Left ventricle myocardium inferior (tissue), 1 donor: Measurements from ENCODE around the gene CCR2. TPM values are rescaled to one million over a fixed set of nuclear protein-coding genes. Genes with fewer than 3 reads are reported as not detected.

Experiments used
- DNase-seq: peaks from one replicate; pipeline ENCODE4 v3.0.0-alpha.2; 2020
- H3K27ac ChIP-seq: fragments of 200-600 bp; replicated peaks from 2 replicates; pipeline ENCODE4 v1.8.0; 2021
- H3K27me3 ChIP-seq: fragments of 200-600 bp; 2 replicates; pipeline ENCODE4 v1.8.0; 2021; ENCODE audit warnings: low read depth
- H3K36me3 ChIP-seq: fragments of 200-600 bp; 2 replicates; pipeline ENCODE4 v1.8.0; 2021
- H3K4me1 ChIP-seq: fragments of 200-600 bp; 2 replicates; pipeline ENCODE4 v1.8.0; 2021
- H3K4me3 ChIP-seq: fragments of 200-600 bp; 2 replicates; pipeline ENCODE4 v1.8.0; 2021; ENCODE audit warnings: mild to moderate bottlenecking, moderate library complexity
- H3K9me3 ChIP-seq: fragments of 200-600 bp; replicated peaks from 2 replicates; pipeline ENCODE4 v1.8.0; 2021
- intact Hi-C: fragments of 100-400 bp; cut with micrococcal nuclease; formaldehyde crosslinking; loops from one replicate; pipeline ENCODE4 v1.11.0; 2022
- total RNA-seq: library from RNA; stranded (reverse); fragmentation: NEBNext Ultra II Directional; extraction: Animal tissue kit (Norgen Biotek cat#: 25700); gene quantifications from one replicate; pipeline ENCODE4 v1.2.1, GENCODE V29; 2021
- TF ChIP-seq, protein P1 (sequence below): fragments of 200-600 bp; IDR thresholded peaks from 2 replicates; pipeline ENCODE4 v1.8.0; 2021; ENCODE audit warnings: antibody characterized with exemption, mild to moderate bottlenecking, borderline replicate concordance
- donor health status: DM: no; HTN: yes; CAD: no; lungs with severe emphysema.

Gene CCR2
- total RNA-seq, 1 donor from 2014 or later: 0.63 TPM

GRCh38 chr3:46371519-46372340 lies 17.8 kb downstream of the CCR2 start:
- intact Hi-C loops: no loop called here
- Histone ChIP-seq H3K27ac (no peak overlapping the region), H3K27me3 (peaks cover 50% of the 10 kb centered on the region), H3K9me3 (no peaks in the 10 kb centered on the region), H3K4me1 (no peaks in the 10 kb centered on the region), H3K4me3 (no peak overlapping the region), H3K36me3 (no peaks in the 10 kb centered on the region)
- TF ChIP-seq, protein P1, sequence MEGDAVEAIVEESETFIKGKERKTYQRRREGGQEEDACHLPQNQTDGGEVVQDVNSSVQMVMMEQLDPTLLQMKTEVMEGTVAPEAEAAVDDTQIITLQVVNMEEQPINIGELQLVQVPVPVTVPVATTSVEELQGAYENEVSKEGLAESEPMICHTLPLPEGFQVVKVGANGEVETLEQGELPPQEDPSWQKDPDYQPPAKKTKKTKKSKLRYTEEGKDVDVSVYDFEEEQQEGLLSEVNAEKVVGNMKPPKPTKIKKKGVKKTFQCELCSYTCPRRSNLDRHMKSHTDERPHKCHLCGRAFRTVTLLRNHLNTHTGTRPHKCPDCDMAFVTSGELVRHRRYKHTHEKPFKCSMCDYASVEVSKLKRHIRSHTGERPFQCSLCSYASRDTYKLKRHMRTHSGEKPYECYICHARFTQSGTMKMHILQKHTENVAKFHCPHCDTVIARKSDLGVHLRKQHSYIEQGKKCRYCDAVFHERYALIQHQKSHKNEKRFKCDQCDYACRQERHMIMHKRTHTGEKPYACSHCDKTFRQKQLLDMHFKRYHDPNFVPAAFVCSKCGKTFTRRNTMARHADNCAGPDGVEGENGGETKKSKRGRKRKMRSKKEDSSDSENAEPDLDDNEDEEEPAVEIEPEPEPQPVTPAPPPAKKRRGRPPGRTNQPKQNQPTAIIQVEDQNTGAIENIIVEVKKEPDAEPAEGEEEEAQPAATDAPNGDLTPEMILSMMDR: no peak
- DNase-seq: no peak

- TF ChIP-seq, protein P1: peak; percentile 61
- peaks cover 40% of the 10 kb centered on the region for H3K27me3 ChIP-seq
- no peak overlapping the region for H3K4me3 ChIP-seq
- no peaks in the 10 kb centered on the region for H3K4me1 ChIP-seq
- DNase-seq: no peak
- no peaks in the 10 kb centered on the region for H3K36me3 ChIP-seq
- intact Hi-C loops: no loop called here
- no peak overlapping the region for H3K27ac ChIP-seq
- no peaks in the 10 kb centered on the region for H3K9me3 ChIP-seq
Observed at GRCh38 chr3:46372492-46373359, 18.8 kb downstream of the CCR2 start.

DNA sequence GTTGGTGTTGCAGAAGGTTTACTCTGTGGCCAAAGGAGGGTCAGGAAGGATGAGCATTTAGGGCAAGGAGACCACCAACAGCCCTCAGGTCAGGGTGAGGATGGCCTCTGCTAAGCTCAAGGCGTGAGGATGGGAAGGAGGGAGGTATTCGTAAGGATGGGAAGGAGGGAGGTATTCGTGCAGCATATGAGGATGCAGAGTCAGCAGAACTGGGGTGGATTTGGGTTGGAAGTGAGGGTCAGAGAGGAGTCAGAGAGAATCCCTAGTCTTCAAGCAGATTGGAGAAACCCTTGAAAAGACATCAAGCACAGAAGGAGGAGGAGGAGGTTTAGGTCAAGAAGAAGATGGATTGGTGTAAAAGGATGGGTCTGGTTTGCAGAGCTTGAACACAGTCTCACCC lies 20.8 kb downstream of the CCR2 start:
- Histone ChIP-seq H3K4me3 (no peak overlapping the region), H3K27me3 (peaks cover 25% of the 10 kb centered on the region), H3K9me3 (no peaks in the 10 kb centered on the region), H3K36me3 (no peaks in the 10 kb centered on the region), H3K4me1 (no peaks in the 10 kb centered on the region), H3K27ac (no peak overlapping the region)
- TF ChIP-seq, protein P1: no peak
- DNase-seq: no peak
- intact Hi-C loops: no loop called here

- Histone ChIP-seq H3K4me3 (no peak overlapping the region), H3K27ac (no peak overlapping the region), H3K9me3 (no peaks in the 10 kb centered on the region), H3K4me1 (no peaks in the 10 kb centered on the region), H3K27me3 (peaks cover 23% of the 10 kb centered on the region), H3K36me3 (no peaks in the 10 kb centered on the region)
- TF ChIP-seq, protein P1: no peak
- intact Hi-C loops: no loop called here
- no peak for DNase-seq
Observed at GRCh38 chr3:46375218-46375617, 21.3 kb downstream of the CCR2 start.

GRCh38 chr3:46375814-46376213 lies 21.9 kb downstream of the CCR2 start:
- no peak overlapping the region for H3K4me3 ChIP-seq
- H3K36me3 ChIP-seq: no peaks in the 10 kb centered on the region
- H3K27me3 ChIP-seq: peaks cover 23% of the 10 kb centered on the region
- H3K4me1 ChIP-seq: peaks cover 4% of the 10 kb centered on the region
- H3K27ac ChIP-seq: no peak overlapping the region
- DNase-seq: no peak
- no peaks in the 10 kb centered on the region for H3K9me3 ChIP-seq
- TF ChIP-seq, protein P1: no peak
- intact Hi-C loops: no loop called here
